GM19023 (cell line): ENCODE results near the gene UTF1.

Experiments used
- ATAC-seq: cut with Tn5 transposase; IDR thresholded peaks from one replicate; pipeline ENCODE4 v1.9.1; 2021; ENCODE audit warnings: mild to moderate bottlenecking, moderate library complexity; ENCODE audit not compliant: unreplicated experiment

Gene UTF1

GRCh38 chr10:133276100-133276434 is 46.0 kb downstream of the UTF1 start:
- no peak for ATAC-seq

GRCh38 chr10:133276435-133277201 is 46.6 kb downstream of the UTF1 start, which contains the start of gene ADAM8:
TSS of gene ADAM8 (minus strand) at chr10:133276868. CDS start at chr10:133276817, 51 bp downstream.
- peak; percentile 45 for ATAC-seq

DNA sequence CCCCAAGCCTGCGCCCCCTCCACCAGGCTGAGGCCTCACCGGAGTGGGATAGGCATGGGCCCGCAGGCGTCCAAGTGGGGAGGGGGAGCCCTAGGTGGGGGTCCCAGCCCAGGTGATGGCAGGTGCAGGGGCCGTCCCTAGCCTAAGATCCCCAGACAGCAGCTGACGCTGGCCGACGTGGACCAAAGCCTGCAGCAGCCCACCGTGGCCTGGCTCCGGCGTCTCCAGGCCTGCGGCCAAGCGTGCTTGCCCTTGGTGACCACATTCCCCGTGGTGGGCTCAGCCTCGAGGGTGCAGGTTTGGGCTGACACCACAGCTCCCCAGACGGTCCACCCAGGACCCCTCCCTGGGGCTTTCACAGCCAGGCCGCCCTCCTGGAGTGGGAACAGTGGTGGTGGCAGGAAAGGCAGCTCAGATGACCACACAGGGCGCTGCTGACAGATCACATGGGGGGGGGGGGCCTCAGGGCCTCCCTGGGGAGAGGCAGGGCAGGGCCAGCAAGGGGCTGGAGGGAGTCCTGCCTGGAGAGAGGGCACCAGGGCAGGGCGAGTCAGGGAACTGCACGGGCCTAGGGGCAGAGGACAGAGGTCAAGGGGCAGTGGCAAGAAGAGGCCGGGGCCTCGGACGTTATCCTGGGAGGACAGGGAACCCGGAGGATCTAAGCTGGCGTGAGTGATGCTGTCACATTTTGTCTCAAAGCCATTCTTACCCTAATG is 47.4 kb downstream of the UTF1 start:
- ATAC-seq = no peak

DNA sequence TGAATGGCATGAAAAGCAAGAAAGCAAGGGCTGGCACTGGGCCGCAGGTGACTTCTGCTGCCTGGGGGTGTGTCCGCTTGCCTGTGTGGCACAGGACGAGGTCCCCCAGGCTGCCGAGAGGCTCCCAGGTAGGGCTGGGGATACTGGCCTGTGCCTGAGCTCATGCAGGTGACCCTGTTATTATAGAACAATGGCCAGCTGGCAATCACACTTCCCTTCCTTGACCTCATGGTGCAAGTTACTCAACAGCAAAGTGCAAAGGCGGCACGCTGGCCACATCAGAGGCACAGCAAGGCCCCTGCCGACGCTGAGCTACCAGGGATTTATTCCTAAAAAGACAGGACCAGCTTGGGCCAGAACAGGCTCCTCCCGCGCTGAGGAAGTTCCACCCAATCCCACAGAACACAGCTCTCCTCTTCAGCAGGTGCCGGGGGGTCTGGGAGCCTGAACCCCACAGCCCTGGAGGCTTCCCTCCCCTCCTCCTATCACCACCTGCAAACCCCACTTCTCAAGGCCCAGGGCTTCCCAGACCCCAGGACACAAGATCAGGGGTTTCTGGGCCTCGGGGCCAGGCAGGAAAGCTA is 48.1 kb downstream of the UTF1 start:
- no peak for ATAC-seq

DNA sequence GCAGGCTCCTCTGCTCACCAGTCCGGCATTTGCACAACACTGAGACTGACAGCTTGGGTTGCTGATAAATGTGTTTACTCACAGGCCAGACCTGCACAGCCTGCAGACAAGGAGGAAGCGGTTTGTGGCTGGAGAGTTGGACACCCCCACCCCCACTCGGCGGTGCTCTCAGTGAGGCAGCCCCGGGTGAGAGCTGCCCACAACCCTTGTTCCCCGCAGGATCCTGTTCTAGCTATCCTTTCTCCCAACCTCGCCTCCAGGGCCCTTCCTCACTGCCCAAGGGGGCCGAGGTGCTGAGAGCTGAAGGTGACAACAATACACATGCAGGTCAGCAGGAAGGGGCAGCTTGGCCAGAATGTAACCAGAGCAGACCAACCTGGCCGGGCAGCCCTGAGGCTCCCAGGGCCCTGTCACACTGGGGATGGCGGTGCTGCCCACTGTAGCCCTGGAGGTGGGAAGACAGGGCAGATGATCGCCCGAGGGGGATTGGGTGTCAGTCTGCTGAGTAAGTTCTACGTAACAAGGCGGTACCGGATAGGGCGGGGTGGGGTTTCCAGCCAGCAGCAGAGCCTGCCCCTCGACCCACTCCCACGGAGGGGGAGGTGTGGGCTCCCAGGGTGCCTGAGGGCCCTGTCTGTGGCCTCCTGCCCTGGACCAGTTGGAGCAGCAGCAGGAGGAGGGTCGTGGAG is 48.7 kb downstream of the UTF1 start:
- ATAC-seq = peak; percentile 30

- no peak for ATAC-seq
Measured at GRCh38 chr10:133279326-133280226, 49.6 kb downstream of the UTF1 start.

GRCh38 chr10:133280391-133281059 is 50.5 kb downstream of the UTF1 start:
- ATAC-seq = no peak

DNA sequence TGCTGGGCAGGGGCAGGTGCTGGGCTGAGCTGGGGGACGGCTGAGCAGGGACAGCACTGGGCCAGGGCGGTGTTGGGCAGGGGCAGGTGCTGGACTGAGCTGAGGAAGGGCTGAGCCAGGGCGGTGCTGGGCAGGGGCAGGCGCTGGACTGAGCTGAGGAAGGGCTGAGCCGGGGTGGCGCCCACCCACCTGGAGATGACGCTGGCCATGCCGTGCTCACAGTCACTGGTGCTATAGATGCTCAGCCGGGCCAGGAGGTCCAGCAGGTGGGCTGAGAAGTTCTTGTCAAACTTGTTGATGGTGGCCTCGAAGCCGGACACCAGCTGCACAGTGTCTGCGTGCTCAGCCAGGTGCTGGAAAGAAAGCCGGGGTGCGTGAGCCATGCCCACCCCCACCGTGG is 51.1 kb downstream of the UTF1 start:
- ATAC-seq = no peak
